ENCODE results near the gene ZNF431.

DNA sequence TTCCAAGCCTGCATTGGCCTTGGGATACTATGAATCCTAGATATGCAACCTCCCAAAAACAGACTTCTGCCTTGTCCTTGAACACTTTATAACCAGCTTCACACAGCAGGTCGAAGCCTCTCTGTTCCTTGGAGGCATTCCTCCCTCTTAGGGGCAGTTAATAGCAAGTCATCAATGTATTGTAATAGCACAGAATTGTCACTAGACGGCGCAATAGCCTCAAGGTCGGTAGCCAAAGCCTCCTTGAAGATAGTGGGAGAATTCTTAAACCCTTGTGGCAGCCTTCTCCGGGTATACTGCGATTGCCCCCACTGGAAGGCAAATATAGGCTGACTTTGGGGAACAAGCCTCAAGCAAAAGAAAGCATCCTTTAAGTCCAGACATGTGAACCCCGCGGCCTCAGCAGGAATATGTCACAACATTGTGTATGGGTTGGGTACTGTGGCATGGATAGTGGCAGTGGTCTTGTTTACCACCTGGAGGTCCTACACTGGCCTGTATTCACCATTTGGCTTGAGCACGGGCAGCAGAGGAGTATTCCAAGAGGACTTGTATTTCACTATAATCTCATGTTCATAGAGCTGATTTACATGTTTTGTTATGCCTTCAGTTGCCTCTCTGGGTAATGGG, 61.1 kb downstream of the ZNF431 start:
- TF ChIP-seq EZH2phosphoT487 (IDR thresholded peaks at IDR 0.05; ENCODE audit: borderline replicate concordance, low read length): no peak
- TF ChIP-seq, protein P1, sequence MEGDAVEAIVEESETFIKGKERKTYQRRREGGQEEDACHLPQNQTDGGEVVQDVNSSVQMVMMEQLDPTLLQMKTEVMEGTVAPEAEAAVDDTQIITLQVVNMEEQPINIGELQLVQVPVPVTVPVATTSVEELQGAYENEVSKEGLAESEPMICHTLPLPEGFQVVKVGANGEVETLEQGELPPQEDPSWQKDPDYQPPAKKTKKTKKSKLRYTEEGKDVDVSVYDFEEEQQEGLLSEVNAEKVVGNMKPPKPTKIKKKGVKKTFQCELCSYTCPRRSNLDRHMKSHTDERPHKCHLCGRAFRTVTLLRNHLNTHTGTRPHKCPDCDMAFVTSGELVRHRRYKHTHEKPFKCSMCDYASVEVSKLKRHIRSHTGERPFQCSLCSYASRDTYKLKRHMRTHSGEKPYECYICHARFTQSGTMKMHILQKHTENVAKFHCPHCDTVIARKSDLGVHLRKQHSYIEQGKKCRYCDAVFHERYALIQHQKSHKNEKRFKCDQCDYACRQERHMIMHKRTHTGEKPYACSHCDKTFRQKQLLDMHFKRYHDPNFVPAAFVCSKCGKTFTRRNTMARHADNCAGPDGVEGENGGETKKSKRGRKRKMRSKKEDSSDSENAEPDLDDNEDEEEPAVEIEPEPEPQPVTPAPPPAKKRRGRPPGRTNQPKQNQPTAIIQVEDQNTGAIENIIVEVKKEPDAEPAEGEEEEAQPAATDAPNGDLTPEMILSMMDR (IDR thresholded peaks at IDR 0.05; ENCODE audit: low read depth, low read length, poor library complexity, severe bottlenecking): peak; percentile 87
